NCI-H146 (cell line): ENCODE results near the gene SYMPK.

Experiments used
- DNase-seq: peaks from one replicate; lab custom pipeline; 2025; lab: John Stamatoyannopoulos, UW

SYMPK gene

GRCh38 chr19:45825263-45825605 lies 37.7 kb downstream of the SYMPK start:
- no peak for DNase-seq

DNA sequence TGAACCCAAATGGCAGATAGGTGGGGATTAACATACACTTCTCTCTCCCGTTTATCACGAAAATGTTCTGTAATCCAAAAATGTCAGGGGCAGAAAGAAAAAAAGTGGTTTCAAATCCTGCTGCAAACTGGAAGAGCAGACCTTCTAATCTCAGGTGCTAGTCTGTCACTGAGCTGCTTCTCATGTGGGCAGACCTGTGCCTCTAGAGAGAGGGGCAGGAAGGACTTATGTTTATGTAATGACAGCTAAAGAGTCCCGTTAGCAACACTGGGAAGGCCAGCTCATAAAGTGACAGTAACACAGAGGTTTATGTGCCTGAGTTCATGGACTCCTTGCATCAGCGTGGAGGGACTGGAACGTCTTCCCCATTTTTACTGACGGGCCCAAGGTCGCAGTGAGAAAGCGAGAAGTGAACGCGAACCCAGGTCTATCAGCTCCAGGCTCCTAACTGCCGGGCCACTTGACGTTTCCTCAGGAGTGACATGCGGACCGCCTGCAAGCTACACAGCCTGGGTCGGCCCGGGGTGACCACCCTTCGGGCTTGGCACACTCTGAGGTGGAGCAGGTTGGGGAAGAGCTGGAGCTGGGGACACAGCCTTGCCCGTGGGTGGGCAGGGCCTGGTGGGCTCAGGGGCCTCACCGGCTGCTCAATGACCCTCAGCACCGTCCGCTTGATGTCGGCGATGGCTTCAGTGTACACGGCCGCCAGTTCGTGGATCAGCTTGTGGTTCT lies 38.2 kb downstream of the SYMPK start:
- no peak for DNase-seq

DNA sequence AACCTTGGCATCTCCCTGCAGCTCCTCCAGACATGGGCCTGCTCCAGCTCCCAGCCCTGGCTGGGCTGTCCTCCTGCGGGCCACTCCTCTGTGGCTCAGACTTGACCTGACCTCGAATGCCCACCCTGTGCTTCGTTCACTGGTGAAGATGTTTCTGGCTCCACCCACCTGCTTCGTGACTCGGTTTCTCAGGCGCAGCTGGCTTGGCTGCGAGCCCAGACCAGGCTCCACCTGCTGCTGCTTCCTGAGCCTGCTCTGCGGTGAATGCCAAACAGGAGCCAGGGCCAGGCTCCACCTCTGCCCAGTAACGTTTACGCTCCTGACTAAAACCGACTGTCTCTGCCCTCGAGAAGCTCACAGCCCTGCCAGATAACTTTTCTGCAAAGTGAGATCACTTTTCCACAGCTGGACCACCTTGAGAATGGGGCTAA lies 38.9 kb downstream of the SYMPK start:
- no peak for DNase-seq

DNA sequence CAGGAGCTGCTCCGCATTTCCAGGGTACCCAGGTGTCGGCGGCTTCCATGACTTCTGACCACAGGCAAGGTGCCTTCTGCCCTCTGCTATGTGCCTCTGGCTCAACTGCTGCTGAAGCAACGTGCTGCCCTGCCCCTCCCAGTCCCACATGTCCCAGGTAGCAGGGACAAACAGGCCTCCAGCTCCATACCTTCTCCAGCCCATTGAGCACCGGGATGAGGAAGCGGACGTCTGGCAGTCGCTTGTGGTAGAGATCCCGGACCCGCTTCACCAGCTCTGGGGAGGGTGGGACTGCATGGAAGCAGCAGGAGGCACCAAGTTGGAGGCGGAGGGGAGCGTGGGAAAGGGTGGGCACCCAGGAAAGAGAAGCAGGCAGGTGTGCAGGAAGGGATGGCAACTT lies 39.8 kb downstream of the SYMPK start:
- no peak for DNase-seq

GRCh38 chr19:45822716-45823115 lies 40.2 kb downstream of the SYMPK start:
- DNase-seq: no peak

- DNase-seq: no peak
Measured at GRCh38 chr19:45821570-45821969, 41.4 kb downstream of the SYMPK start.

GRCh38 chr19:45821103-45821521 lies 41.8 kb downstream of the SYMPK start:
- no peak for DNase-seq

DNA sequence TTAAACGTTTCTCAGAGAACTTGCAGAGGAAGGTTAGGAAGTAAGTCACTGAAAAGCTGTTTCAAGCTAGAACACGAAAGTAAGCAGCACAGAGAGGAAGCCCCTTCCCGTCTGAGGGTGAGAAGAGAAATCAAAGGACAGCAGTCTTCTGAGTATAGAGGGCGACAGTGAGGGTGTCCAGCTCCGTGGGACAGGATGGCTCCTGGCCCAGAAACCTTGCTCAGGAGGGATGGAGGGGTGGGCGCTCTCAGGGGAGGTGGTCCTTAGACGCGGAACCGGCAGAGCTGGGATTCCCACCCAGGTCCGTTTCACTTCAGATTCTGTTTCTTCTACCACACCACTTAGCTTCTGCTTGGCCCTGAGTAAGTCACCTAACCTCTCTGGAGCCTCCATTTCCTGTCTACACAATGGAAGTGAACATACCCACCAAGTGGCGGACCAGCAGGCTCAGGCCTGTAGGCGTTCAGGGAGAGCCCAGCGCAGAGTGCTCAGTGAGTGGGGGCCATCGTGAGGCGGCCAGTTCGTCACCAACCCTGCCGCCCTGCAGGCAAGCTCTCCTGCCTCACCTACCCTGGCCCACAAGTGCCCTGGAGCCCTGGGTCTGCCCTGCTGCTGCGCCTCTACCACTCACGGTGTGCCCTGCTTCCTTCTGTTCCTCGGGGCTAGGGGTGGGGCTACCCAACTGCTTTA lies 42.4 kb downstream of the SYMPK start:
- no peak for DNase-seq

- no peak for DNase-seq
Measured at GRCh38 chr19:45819769-45820168, 43.2 kb downstream of the SYMPK start.

GRCh38 chr19:45817725-45818301 lies 45.1 kb downstream of the SYMPK start:
- DNase-seq: no peak

GRCh38 chr19:45817010-45817724 lies 45.8 kb downstream of the SYMPK start:
- DNase-seq: peak; percentile 92

DNA sequence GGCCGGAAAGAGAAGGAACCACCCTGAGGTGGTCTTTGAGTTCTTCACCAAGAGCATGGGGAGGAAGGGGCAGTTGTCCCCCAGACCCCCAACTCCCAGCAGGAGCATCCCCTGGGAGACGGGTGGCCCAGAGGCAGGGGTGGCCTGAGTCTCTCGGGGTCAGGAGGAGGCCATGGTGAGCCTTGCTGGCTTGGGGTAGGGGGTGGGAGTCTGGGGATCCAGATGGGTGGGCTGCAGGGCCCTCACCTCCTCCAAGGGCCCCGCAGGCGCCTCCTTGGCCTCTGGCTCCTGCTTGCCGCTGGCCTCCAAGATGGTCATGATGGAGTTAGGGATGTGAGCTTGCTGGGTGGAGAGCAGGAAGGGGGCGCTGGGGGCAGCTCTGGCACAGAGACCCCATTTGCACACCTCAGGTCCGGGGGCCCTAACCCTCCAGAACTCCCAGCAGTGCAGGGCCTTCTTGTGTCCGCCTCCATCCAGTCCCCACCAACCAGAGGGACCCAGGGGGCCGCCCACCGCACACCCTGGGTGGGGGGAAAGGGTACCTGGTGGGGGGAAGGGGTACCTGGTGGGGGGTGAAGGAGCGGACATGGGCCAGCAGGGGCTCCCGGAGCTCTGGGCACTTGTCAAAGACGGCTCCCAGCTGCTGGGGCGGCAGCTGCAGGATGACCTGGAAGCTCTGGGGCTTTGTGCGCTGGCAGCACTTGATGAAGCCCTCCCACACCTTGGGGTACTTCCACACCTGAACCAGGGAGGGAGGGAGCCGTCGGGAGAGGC lies 46.5 kb downstream of the SYMPK start:
- DNase-seq: no peak

DNA sequence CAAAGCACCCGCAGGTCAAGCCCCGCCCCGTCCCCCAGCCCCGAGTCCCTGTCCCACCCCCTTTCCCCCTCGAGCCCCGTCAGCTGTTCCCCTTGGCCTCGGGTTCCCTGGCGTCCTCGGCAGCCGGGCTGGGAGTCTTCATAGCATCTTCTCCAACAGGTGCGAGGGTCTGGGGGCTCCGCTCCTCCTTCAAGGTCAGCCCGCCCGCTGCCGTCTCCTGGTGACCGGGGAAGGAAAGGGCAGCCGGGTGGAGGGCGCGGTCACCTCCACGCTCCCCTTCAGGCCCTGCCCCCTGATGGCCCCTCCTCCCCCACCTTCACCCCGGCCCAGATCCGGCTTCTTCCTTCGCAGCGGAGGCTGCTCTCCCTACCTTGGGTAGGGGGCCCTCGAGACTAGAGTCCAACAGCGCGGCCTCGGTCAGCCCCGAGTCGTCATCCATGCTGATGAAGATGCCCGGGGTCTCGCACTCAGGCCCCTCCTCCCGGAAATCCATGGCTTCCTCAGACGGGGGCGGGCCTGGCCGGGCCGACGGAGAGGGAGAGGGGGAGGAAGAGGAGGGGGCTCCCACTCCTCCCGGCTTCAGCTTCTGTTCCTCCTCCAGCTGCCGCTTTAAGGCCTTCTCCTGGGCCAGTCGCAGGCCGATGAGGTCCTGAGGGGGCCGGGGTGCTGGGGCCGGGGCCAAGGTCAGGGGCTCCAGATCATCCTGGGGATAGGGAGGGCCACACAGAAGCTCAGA lies 47.3 kb downstream of the SYMPK start:
- DNase-seq: no peak

- DNase-seq: no peak
Measured at GRCh38 chr19:45814851-45815480, 48.0 kb downstream of the SYMPK start, which contains the start of gene RSPH6A. TSS of gene RSPH6A (minus strand) at chr19:45815308. CDS start at chr19:45815176, 132 bp downstream.

DNA sequence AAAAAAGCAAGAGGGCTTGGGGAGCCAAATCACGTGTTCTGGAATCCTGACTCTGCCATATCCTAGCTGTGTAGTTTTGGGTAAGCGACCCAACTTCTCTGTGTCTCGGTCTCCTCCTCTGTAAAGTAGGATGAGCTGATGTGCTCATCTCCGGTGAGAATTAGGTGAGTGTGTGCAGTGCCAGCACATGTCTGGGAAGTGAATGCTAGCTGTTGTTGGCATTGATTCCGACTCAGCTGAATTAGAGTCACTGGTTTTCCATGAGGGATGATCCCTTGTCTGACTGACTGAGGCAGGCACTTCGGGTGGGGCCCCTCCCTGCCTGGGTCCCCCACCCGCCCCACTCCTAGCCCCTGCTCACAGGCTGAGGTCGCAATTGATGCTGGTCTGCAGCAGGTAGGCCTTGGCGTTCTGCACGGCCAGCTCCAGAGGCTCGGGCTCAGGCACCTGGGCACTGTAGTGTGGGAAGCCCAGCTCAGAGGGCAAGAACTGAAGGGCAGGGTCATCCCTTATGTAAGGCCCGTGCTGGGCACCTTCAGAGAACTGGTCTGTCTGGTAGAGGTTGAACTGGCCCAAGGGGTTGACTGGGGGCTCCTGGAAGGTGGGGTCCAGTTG lies 48.7 kb downstream of the SYMPK start:
- DNase-seq: no peak

DNA sequence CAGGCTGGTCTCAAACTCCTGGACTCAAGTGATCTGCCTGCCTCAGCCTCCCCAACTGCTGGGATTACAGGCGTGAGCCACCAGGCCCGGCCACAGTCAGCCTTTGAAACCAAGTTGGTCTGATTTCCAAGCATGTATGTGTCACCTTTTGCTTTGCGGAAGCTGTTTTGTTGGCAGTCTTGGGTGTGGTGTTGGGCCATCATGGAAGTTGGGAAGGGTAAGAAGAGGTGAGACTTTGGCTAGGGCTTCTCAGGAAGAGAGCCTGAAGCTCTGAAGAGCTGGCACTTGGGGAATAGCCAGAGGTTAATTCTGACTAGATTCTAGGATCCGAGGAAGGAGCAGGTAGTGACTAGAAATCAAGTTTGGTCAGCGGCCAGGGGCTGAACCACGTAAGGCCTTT lies 50.6 kb downstream of the SYMPK start:
- DNase-seq: no peak

DNA sequence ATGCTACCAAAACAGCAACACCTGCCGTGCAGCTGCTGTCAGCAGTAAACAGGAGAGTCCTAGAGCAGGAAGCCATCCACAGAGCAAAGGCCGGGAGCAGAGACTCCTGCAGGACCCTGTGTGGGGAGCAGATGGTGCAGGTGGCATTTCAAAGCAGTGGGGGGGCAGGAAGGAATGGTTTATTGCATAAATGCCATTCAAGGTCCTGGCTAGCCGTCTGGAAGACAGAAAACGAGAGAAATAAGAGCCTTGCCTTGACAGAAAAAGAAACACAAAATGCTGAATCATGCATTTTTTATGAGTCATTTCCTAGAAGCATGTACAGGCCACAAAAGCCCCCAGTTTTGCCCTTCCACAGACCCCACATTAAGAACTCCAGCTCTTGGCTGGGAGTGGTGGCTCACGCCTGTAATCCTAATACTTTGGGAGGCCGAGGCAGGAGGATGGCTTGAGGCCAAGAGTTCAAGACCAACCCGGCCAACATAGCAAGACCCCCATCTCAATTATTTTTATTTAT lies 53.2 kb downstream of the SYMPK start:
- DNase-seq: peak; percentile 82

- no peak for DNase-seq
Measured at GRCh38 chr19:45805719-45806118, 57.2 kb downstream of the SYMPK start.

- DNase-seq: no peak
Measured at GRCh38 chr19:45804959-45805230, 58.1 kb downstream of the SYMPK start.
